H1 (cell line): Measurements from ENCODE around the gene DGCR8. TPM values are rescaled to one million over a fixed set of nuclear protein-coding genes. Genes with fewer than 3 reads are reported as not detected.

Experiments used
- CTCF ChIA-PET: fragments of 300-600 bp; sonication (Branson Sonifier 250); formaldehyde crosslinking; loops from one replicate; lab custom pipeline; 2021; ENCODE audit not compliant: partially characterized antibody; lab: Charles Lee
- POLR2A ChIA-PET: fragments of 300-600 bp; sonication (Branson Sonifier 250); formaldehyde crosslinking; loops from one replicate; lab custom pipeline; 2021; ENCODE audit warnings: inconsistent platforms; ENCODE audit not compliant: partially characterized antibody; lab: Charles Lee
- DNase-seq, 2 experiments: peaks; one replicate each; pipeline versions ENCODE4 v3.0.0 to v3.0.0-alpha.2; 2010 to 2022; ENCODE audit warnings: low spot score in 2 of 2, low read depth in 1 of 2, mixed read lengths in 1 of 2
- FAIRE-seq: peaks from 2 replicates; lab custom pipeline; 2011; peaks lifted over from hg19 to GRCh38; lab: Jason Lieb, UNC
- H2AFZ ChIP-seq: 2 replicates; pipeline ENCODE4 v1.8.1; 2012; ENCODE audit warnings: low read length, inconsistent platforms
- H2AK5ac ChIP-seq: 2 replicates; pipeline ENCODE4 v1.6.1; 2013; ENCODE audit warnings: low read depth, low read length
- H2BK120ac ChIP-seq: replicated peaks from 2 replicates; pipeline ENCODE3; 2013; ENCODE audit warnings: low read depth, low read length, inconsistent platforms
- H2BK12ac ChIP-seq: 2 replicates; pipeline ENCODE4 v1.6.1; 2013; ENCODE audit warnings: low read depth, low read length
- H2BK15ac ChIP-seq: 2 replicates; pipeline ENCODE4 v1.6.1; 2013; ENCODE audit warnings: low read length
- H2BK20ac ChIP-seq: 2 replicates; pipeline ENCODE4 v1.6.1; 2013; ENCODE audit warnings: low read length
- H2BK5ac ChIP-seq: 2 replicates; pipeline ENCODE4 v1.6.1; 2013; ENCODE audit warnings: low read depth, low read length
- H3K14ac ChIP-seq: 2 replicates; pipeline ENCODE4 v1.6.1; 2013; ENCODE audit warnings: inconsistent platforms; ENCODE audit not compliant: insufficient read length
- H3K18ac ChIP-seq: 2 replicates; pipeline ENCODE4 v1.6.1; 2013; ENCODE audit warnings: low read length; ENCODE audit errors: extremely low read depth
- H3K23ac ChIP-seq: 2 replicates; pipeline ENCODE4 v1.6.1; 2013; ENCODE audit warnings: inconsistent platforms; ENCODE audit not compliant: insufficient read length
- H3K23me2 ChIP-seq: 2 replicates; pipeline ENCODE4 v1.6.1; 2013; ENCODE audit warnings: low read depth, low read length
- H3K27ac ChIP-seq: 2 replicates; pipeline ENCODE4 v1.6.1; 2011; ENCODE audit warnings: low read depth, low read length, inconsistent platforms
- H3K27me3 ChIP-seq, 4 experiments: replicated peaks in 1 of 4; 1 replicate in 1 of 4; 2 replicates in 3 of 4; pipeline versions ENCODE4 v1.6.1 to v1.8.1; 2011 to 2013; ENCODE audit warnings: low read length in 3 of 4, mild to moderate bottlenecking in 3 of 4, inconsistent platforms in 2 of 4, mixed read lengths in 2 of 4, moderate library complexity in 1 of 4; ENCODE audit not compliant: control insufficient read depth in 3 of 4, insufficient read depth in 3 of 4; ENCODE audit errors: extremely low read depth in 1 of 4
- H3K36me3 ChIP-seq, 4 experiments: 2 replicates each; pipeline versions ENCODE4 v1.6.1 to v1.8.1; 2011 to 2013; ENCODE audit warnings: mild to moderate bottlenecking in 4 of 4, low read length in 3 of 4, moderate library complexity in 2 of 4, control low read depth in 1 of 4, inconsistent platforms in 1 of 4; ENCODE audit not compliant: insufficient read depth in 4 of 4, control insufficient read depth in 2 of 4
- H3K4ac ChIP-seq: replicated peaks from 2 replicates; pipeline ENCODE3; 2013; ENCODE audit warnings: low read length, low read depth, mixed read lengths, inconsistent platforms; ENCODE audit not compliant: insufficient read length
- H3K4me1 ChIP-seq, 4 experiments: replicated peaks in 1 of 4; 1 replicate in 1 of 4; 2 replicates in 3 of 4; pipeline versions ENCODE4 v1.6.1 to v1.8.1; 2011 to 2013; ENCODE audit warnings: low read length in 3 of 4, inconsistent platforms in 2 of 4, mixed read lengths in 1 of 4; ENCODE audit not compliant: insufficient read depth in 4 of 4, control insufficient read depth in 3 of 4
- H3K4me2 ChIP-seq, 2 experiments: 2 replicates each; pipeline versions ENCODE4 v1.6.1 to v1.8.1; 2011 to 2013; ENCODE audit warnings: low read depth in 2 of 2, low read length in 2 of 2, control low read depth in 1 of 2, inconsistent platforms in 1 of 2, mild to moderate bottlenecking in 1 of 2; ENCODE audit not compliant: insufficient read depth in 1 of 2
- H3K4me3 ChIP-seq, 4 experiments: fragments of 200-600, 300-600 bp in 1 of 4; sonication (generic), shearing (Covaris generic), sonication (Bioruptor Twin) in 1 of 4; 2 replicates each; pipeline versions ENCODE4 v1.5.1 to v1.8.1; 2011 to 2016; ENCODE audit warnings: low read length in 4 of 4, low read depth in 3 of 4, control low read depth in 2 of 4, inconsistent platforms in 2 of 4, mild to moderate bottlenecking in 2 of 4, mixed read lengths in 1 of 4, moderate library complexity in 1 of 4; ENCODE audit not compliant: insufficient read depth in 2 of 4; ENCODE audit errors: extremely low read depth in 1 of 4
- H3K56ac ChIP-seq: replicated peaks from 2 replicates; pipeline ENCODE3; 2013; ENCODE audit warnings: low read depth, mild to moderate bottlenecking, mixed read lengths, low read length, inconsistent platforms; ENCODE audit not compliant: insufficient read length
- H3K79me1 ChIP-seq: 2 replicates; pipeline ENCODE4 v1.6.1; 2013; ENCODE audit warnings: low read depth, low read length, control low read depth
- H3K79me2 ChIP-seq, 2 experiments: 2 replicates each; pipeline versions ENCODE4 v1.6.1 to v1.8.1; 2012 to 2013; ENCODE audit warnings: low read length in 2 of 2, mild to moderate bottlenecking in 2 of 2, inconsistent platforms in 1 of 2; ENCODE audit not compliant: insufficient read depth in 2 of 2, control insufficient read depth in 1 of 2
- H3K9ac ChIP-seq, 4 experiments: replicated peaks in 1 of 4; 1 replicate in 1 of 4; 2 replicates in 3 of 4; pipeline versions ENCODE4 v1.6.1 to v1.8.1; 2011 to 2013; ENCODE audit warnings: low read depth in 3 of 4, low read length in 3 of 4, control low read depth in 2 of 4, mild to moderate bottlenecking in 2 of 4, moderate library complexity in 2 of 4, inconsistent platforms in 1 of 4; ENCODE audit errors: extremely low read depth in 1 of 4
- H3K9me3 ChIP-seq, 2 experiments: 2 replicates each; pipeline versions ENCODE4 v1.6.1 to v1.8.1; 2012 to 2013; ENCODE audit warnings: mild to moderate bottlenecking in 2 of 2, moderate library complexity in 2 of 2, control low read depth in 1 of 2, inconsistent platforms in 1 of 2, low read depth in 1 of 2, low read length in 1 of 2, mixed read lengths in 1 of 2; ENCODE audit not compliant: insufficient read depth in 2 of 2
- H4K20me1 ChIP-seq, 2 experiments: replicated peaks in 1 of 2; 2 replicates each; pipeline versions ENCODE3 to v1.8.1; 2011 to 2013; ENCODE audit warnings: inconsistent platforms in 2 of 2, low read length in 2 of 2, mild to moderate bottlenecking in 1 of 2; ENCODE audit not compliant: insufficient read depth in 2 of 2, control insufficient read depth in 1 of 2
- H4K5ac ChIP-seq: 2 replicates; pipeline ENCODE4 v1.6.1; 2013; ENCODE audit warnings: low read length, low read depth, mixed read lengths, inconsistent platforms; ENCODE audit not compliant: insufficient read length
- H4K8ac ChIP-seq: 2 replicates; pipeline ENCODE4 v1.8.0; 2013; ENCODE audit warnings: mild to moderate bottlenecking, moderate library complexity, low read length, inconsistent platforms; ENCODE audit not compliant: insufficient read depth; ENCODE audit errors: extremely low read depth
- H4K91ac ChIP-seq: replicated peaks from 2 replicates; pipeline ENCODE3; 2013; ENCODE audit warnings: low read length, mixed read lengths, inconsistent platforms; ENCODE audit not compliant: insufficient read length
- BRCA1 ChIP-seq: IDR thresholded peaks from 2 replicates; pipeline ENCODE4 v1.6.1; 2012; ENCODE audit warnings: low read depth, low read length, improper control_type of control experiment
- CREB1 ChIP-seq: IDR thresholded peaks from 2 replicates; pipeline ENCODE4 v1.6.1; 2012; ENCODE audit warnings: inconsistent platforms
- EP300 ChIP-seq, 2 experiments: IDR thresholded peaks; 1 replicate in 1 of 2; 2 replicates in 1 of 2; pipeline ENCODE4 v1.6.1; 2011 to 2012; ENCODE audit warnings: low read depth in 2 of 2, low read length in 2 of 2, mild to moderate bottlenecking in 2 of 2, borderline replicate concordance in 1 of 2, inconsistent platforms in 1 of 2, moderate library complexity in 1 of 2
- EZH2 ChIP-seq: fragments of 200-600 bp; sonication (generic); IDR thresholded peaks from 2 replicates; pipeline ENCODE4 v1.7.1; 2012; ENCODE audit warnings: low read depth, mild to moderate bottlenecking, moderate library complexity, low read length, inconsistent platforms; ENCODE audit not compliant: severe bottlenecking
- KDM4A ChIP-seq: IDR thresholded peaks from one replicate; pipeline ENCODE4 v1.7.1; 2012; ENCODE audit warnings: low read depth, mild to moderate bottlenecking, moderate library complexity, low read length, inconsistent platforms; ENCODE audit not compliant: severe bottlenecking
- POLR2A ChIP-seq, 2 experiments: IDR thresholded peaks; 1 replicate in 1 of 2; 2 replicates in 1 of 2; pipeline ENCODE4 v1.6.1; 2011; ENCODE audit warnings: low read depth in 2 of 2, low read length in 2 of 2, mild to moderate bottlenecking in 2 of 2; ENCODE audit errors: control extremely low read depth in 1 of 2
- POU5F1 ChIP-seq: IDR thresholded peaks from 2 replicates; pipeline ENCODE4 v1.6.1; 2011; ENCODE audit warnings: low read depth, mild to moderate bottlenecking, low read length, moderate library complexity
- RBBP5 ChIP-seq: IDR thresholded peaks from 2 replicates; pipeline ENCODE4 v1.7.1; 2012; ENCODE audit warnings: low read depth, mild to moderate bottlenecking, inconsistent platforms, low read length, moderate library complexity, borderline replicate concordance
- SP4 ChIP-seq: IDR thresholded peaks from 2 replicates; pipeline ENCODE4 v1.6.1; 2012; ENCODE audit warnings: low read length, inconsistent platforms
- YY1 ChIP-seq: IDR thresholded peaks from 2 replicates; pipeline ENCODE4 v1.6.1; 2011; ENCODE audit warnings: low read depth, mild to moderate bottlenecking, low read length
- WGBS, 2 experiments: shearing (Covaris generic) in 1 of 2; methylation state at CpG; one replicate each; pipeline versions ENCODE4 v1.1.6 to v1.1.7; 2013 to 2015; ENCODE audit warnings: low lambda C conversion rate in 2 of 2, mixed read lengths in 2 of 2, inconsistent platforms in 1 of 2, low coverage in 1 of 2, missing lambda C conversion rate in 1 of 2; ENCODE audit not compliant: insufficient replicate concordance in 2 of 2, insufficient coverage in 1 of 2, insufficient read length in 1 of 2; ENCODE audit errors: extremely low coverage in 1 of 2, missing lambda C conversion rate in 1 of 2; 5-methylcytosine and 5-hydroxymethylcytosine counted together
- polyA plus RNA-seq, 7 experiments: library from polyadenylated mRNA; depleted of rRNA in 3 of 7; stranded (reverse) in 5 of 7; unstranded in 2 of 7; fragments of >200 nt in 5 of 7; fragments of 200-250 nt in 2 of 7; gene quantifications; 1 replicate in 5 of 7; 2 replicates in 1 of 7; 4 replicates in 1 of 7; pipeline versions ENCODE4 v1.2.1 to v1.2.3, GENCODE V29; 2011 to 2013; ENCODE audit warnings: missing spikeins in 2 of 7, mixed read lengths in 2 of 7
- total RNA-seq: library from RNA; stranded (reverse); fragmentation: NEBNext Ultra II Directional; extraction: Animal tissue kit (Norgen Biotek cat#: 25700); gene quantifications from 2 replicates; pipeline ENCODE4 v1.2.1, GENCODE V29; 2021
- TF ChIP-seq, protein P1 (sequence below): IDR thresholded peaks from 2 replicates; pipeline ENCODE4 v1.6.1; 2012; ENCODE audit warnings: inconsistent platforms

DGCR8 gene
- total and polyA plus RNA-seq, 2 of the 8 experiments (the other 6 are each of a cell fraction or from before 2014, with no cell fraction given) = 23.7 to 43.7 TPM

DNA sequence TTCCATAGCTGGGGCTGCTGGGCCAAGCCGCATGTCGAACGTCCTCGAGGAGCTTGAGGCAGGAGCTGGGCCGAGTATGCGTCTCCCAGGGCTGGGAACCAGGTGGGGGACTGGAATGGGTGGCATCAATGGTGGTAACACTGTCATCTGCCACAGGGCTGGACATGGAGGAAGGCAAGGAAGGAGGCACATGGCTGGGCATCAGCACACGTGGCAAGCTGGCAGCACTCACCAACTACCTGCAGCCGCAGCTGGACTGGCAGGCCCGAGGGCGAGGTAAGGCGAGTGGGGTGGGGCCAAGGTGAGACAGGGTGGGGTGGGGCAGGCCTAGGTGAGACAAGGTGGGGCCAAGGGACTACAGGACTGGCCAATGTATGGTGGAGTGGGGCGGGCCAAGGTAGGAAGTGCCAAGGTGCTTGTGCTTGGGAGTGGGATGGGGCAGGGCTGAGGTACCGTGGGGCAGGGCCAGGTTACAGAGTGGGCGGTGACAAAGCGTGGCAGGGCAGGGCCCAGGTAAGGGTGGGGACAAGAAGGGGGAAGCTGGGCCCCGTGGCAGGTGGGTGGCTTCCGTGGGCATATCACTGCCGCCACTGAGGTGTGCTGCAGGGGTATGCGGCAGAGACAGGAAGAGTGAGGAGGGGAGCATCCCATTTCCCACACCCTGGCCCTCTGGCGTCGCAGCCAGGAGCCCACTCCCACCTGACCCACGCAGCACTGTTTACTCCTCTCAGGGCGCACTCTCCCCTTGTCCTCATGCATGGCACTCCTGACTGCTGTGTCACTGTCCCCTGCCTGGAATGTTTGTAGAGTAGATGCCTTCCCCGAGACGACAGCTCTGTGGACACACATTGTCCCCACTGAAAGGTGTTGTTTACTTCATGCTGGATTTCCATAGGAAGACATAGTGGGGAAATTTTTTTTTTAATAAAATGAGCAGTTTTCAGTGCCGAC is 27.5 kb upstream of the DGCR8 start:
- Histone ChIP-seq H3K4me2 (no peak overlapping the region), H4K8ac (peak overlapping the region; percentile 51; the same call in 1 of the 2 replicates), H2AK5ac (no peak overlapping the region), H4K91ac (no peak overlapping the region), H3K23me2 (no peaks in the 10 kb centered on the region), H2AFZ (no peak overlapping the region), H3K79me2 (no peaks in the 10 kb centered on the region), H3K14ac (no peak overlapping the region), H4K5ac (no peak overlapping the region), H2BK120ac (no peak overlapping the region), H3K4me3 (no peak overlapping the region), H3K4me1 (no peaks in the 10 kb centered on the region), H3K4ac (no peak overlapping the region), H3K27ac (no peak overlapping the region; the same call in 1 of the 2 replicates), H3K9me3 (no peaks in the 10 kb centered on the region), H4K20me1 (peaks cover 0 to 3% of the 10 kb centered on the region in 2 experiments), H3K27me3 (no peaks in the 10 kb centered on the region; a peak in 1 of 7 replicates), H3K79me1 (no peaks in the 10 kb centered on the region), H3K36me3 (no peaks in the 10 kb centered on the region), H3K56ac (no peak overlapping the region), H2BK12ac (no peak overlapping the region; the same call in 1 of the 2 replicates), H2BK20ac (no peak overlapping the region), H2BK15ac (no peak overlapping the region), H3K9ac (no peak overlapping the region), H2BK5ac (no peak overlapping the region), H3K23ac (no peak overlapping the region), H3K18ac (no peak overlapping the region)
- WGBS, 2 experiments = 92% methylated on average over 24 of the region's 26 CpGs; no CpG with 5 or more reads in 1 of the 2 experiments
- ChIA-PET CTCF (interaction anchor here (0.6 to 1.5 kb wide), 4 partner anchors 23 to 217 kb away, joined by 3 to 4 read pairs (median 4); no protein-coding TSS in a partner anchor), POLR2A (interaction anchor here (0.9 kb wide), 1 partner anchor 19 kb away, joined by 3 read pairs; no protein-coding TSS in a partner anchor)
- FAIRE-seq (no peak), DNase-seq (no peak)
- TF ChIP-seq YY1 = no peak
- TF ChIP-seq BRCA1 = no peak
- TF ChIP-seq SP4 = no peak
- TF ChIP-seq RBBP5 = no peak
- no peak for TF ChIP-seq EZH2
- no peak for TF ChIP-seq EP300 (IDR thresholded peaks at IDR 0.05; ENCODE audit: borderline replicate concordance in 1 of 2, low read depth in 2 of 2, low read length in 2 of 2)
- no peak for TF ChIP-seq POU5F1
- TF ChIP-seq KDM4A = no peak
- TF ChIP-seq, protein P1, sequence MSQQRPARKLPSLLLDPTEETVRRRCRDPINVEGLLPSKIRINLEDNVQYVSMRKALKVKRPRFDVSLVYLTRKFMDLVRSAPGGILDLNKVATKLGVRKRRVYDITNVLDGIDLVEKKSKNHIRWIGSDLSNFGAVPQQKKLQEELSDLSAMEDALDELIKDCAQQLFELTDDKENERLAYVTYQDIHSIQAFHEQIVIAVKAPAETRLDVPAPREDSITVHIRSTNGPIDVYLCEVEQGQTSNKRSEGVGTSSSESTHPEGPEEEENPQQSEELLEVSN = no peak
- no peak for TF ChIP-seq POLR2A (IDR thresholded peaks at IDR 0.05; ENCODE audit: control extremely low read depth in 1 of 2, low read depth in 2 of 2, low read length in 2 of 2)
- TF ChIP-seq CREB1 = no peak
